Stimulated activated naive CD8-positive, alpha-beta T cell treated with anti-CD3 and anti-CD28 coated beads, Interleukin-15, amount 100 ng/mL, for 72 hours (primary cell): ENCODE data around the gene PCF11.

Experiments
- ATAC-seq: fragments of 150-1000 bp; cut with Tn5 transposase; 2 replicates; pipeline ENCODE4 v1.10.0; 2021; ENCODE audit warnings: mild to moderate bottlenecking, moderate library complexity
- DNase-seq, 2 donors: peaks; one replicate each; pipeline ENCODE4 v3.0.0; 2021 to 2022
- H3K27ac Mint-ChIP-seq, 2 donors: one replicate each; pipeline ENCODE4 v1.8.0; 2022; ENCODE audit warnings: mild to moderate bottlenecking in 2 of 2, mixed read lengths in 2 of 2, moderate library complexity in 2 of 2
- H3K27me3 Mint-ChIP-seq: one replicate; pipeline ENCODE4 v1.8.0; 2022; ENCODE audit warnings: mixed read lengths
- H3K4me1 Mint-ChIP-seq: one replicate; pipeline ENCODE4 v1.8.0; 2022; ENCODE audit warnings: mild to moderate bottlenecking, mixed read lengths
- H3K4me3 Mint-ChIP-seq, 2 donors: one replicate each; pipeline ENCODE4 v1.8.0; 2022; ENCODE audit warnings: mild to moderate bottlenecking in 2 of 2, mixed read lengths in 2 of 2, moderate library complexity in 1 of 2
- H3K9me3 Mint-ChIP-seq, 2 donors: one replicate each; pipeline ENCODE4 v1.8.0; 2022; ENCODE audit warnings: mixed read lengths in 2 of 2

PCF11 gene

GRCh38 chr11:83140691-83141455 lies 16.1 kb upstream of the PCF11 start:
- Mint-ChIP-seq H3K9me3 (no peaks in the 10 kb centered on the region), H3K27ac (no peak overlapping the region), H3K4me3 (no peak overlapping the region), H3K4me1 (no peaks in the 10 kb centered on the region), H3K27me3 (no peaks in the 10 kb centered on the region)
- no peak for ATAC-seq
- DNase-seq = no peak

GRCh38 chr11:83147895-83148294 lies 9.0 kb upstream of the PCF11 start:
- Mint-ChIP-seq H3K27me3 (peaks cover 9% of the 10 kb centered on the region), H3K4me3 (no peak overlapping the region), H3K27ac (no peak overlapping the region), H3K4me1 (no peaks in the 10 kb centered on the region), H3K9me3 (no peaks in the 10 kb centered on the region)
- ATAC-seq (no peak), DNase-seq (no peak)

GRCh38 chr11:83150450-83150849 lies 6.5 kb upstream of the PCF11 start:
- Mint-ChIP-seq H3K27ac (no peak overlapping the region), H3K4me1 (no peaks in the 10 kb centered on the region), H3K27me3 (peaks cover 9% of the 10 kb centered on the region), H3K9me3 (no peaks in the 10 kb centered on the region), H3K4me3 (no peak overlapping the region)
- ATAC-seq (no peak), DNase-seq (no peak)

- Mint-ChIP-seq H3K9me3 (no peaks in the 10 kb centered on the region), H3K27ac (no peak overlapping the region), H3K4me3 (no peak overlapping the region), H3K27me3 (peaks cover 9% of the 10 kb centered on the region), H3K4me1 (no peaks in the 10 kb centered on the region)
- DNase-seq = no peak
- no peak for ATAC-seq
These were observed 5.5 kb upstream of the PCF11 start for GRCh38 chr11:83151274-83151977.

GRCh38 chr11:83152264-83152663 lies 4.7 kb upstream of the PCF11 start:
- ATAC-seq (no peak), DNase-seq (no peak)
- H3K4me1 Mint-ChIP-seq = no peaks in the 10 kb centered on the region
- H3K27ac Mint-ChIP-seq = no peak overlapping the region
- no peaks in the 10 kb centered on the region for H3K9me3 Mint-ChIP-seq
- H3K27me3 Mint-ChIP-seq = peaks cover 9% of the 10 kb centered on the region
- no peak overlapping the region for H3K4me3 Mint-ChIP-seq

- no peak overlapping the region for H3K27ac Mint-ChIP-seq
- no peaks in the 10 kb centered on the region for H3K9me3 Mint-ChIP-seq
- no peak overlapping the region for H3K4me3 Mint-ChIP-seq
- DNase-seq (no peak), ATAC-seq (no peak)
- no peaks in the 10 kb centered on the region for H3K27me3 Mint-ChIP-seq
- H3K4me1 Mint-ChIP-seq = no peaks in the 10 kb centered on the region
These were observed 3.2 kb upstream of the PCF11 start for GRCh38 chr11:83153764-83154163.

- Mint-ChIP-seq H3K4me1 (peaks cover 20% of the 10 kb centered on the region), H3K27me3 (no peaks in the 10 kb centered on the region), H3K4me3 (peak overlapping the region; percentile 98 to 99), H3K27ac (peak overlapping the region; percentile 100), H3K9me3 (no peaks in the 10 kb centered on the region)
- peak; percentile 94 for ATAC-seq
- DNase-seq = peak; percentile 94 to 98
These were observed 561 bp upstream of the PCF11 start for GRCh38 chr11:83156144-83156995.

GRCh38 chr11:83157594-83158356 lies 844 bp downstream of the PCF11 start:
- peak overlapping the region; percentile 100 for H3K27ac Mint-ChIP-seq
- ATAC-seq = no peak

GRCh38 chr11:83158357-83158786 lies 1.4 kb downstream of the PCF11 start:
- Mint-ChIP-seq H3K4me3 (peak overlapping the region; percentile 98 to 99), H3K27me3 (no peaks in the 10 kb centered on the region), H3K27ac (peak overlapping the region; percentile 82 to 100), H3K4me1 (peaks cover 35% of the 10 kb centered on the region), H3K9me3 (no peaks in the 10 kb centered on the region)
- DNase-seq = no peak
- no peak for ATAC-seq

More at GRCh38 chr11:83157594-83158356, 844 bp downstream of the PCF11 start:
- H3K4me3 Mint-ChIP-seq = peak overlapping the region; percentile 98 to 99
- peak; percentile 48 to 52 for DNase-seq
- H3K27me3 Mint-ChIP-seq = no peaks in the 10 kb centered on the region
- peaks cover 34% of the 10 kb centered on the region for H3K4me1 Mint-ChIP-seq
- H3K9me3 Mint-ChIP-seq = no peaks in the 10 kb centered on the region

- H3K27me3 Mint-ChIP-seq = no peaks in the 10 kb centered on the region
- no peaks in the 10 kb centered on the region for H3K9me3 Mint-ChIP-seq
- H3K27ac Mint-ChIP-seq = peak overlapping the region; percentile 84 to 91
- ATAC-seq = no peak
- DNase-seq = no peak
- peaks cover 35% of the 10 kb centered on the region for H3K4me1 Mint-ChIP-seq
- peak overlapping the region; percentile 98 to 99 for H3K4me3 Mint-ChIP-seq
These were observed 2.3 kb downstream of the PCF11 start for GRCh38 chr11:83158965-83159901.

GRCh38 chr11:83159902-83160865 lies 3.3 kb downstream of the PCF11 start:
- ATAC-seq = no peak
- H3K4me1 Mint-ChIP-seq = peaks cover 35% of the 10 kb centered on the region

GRCh38 chr11:83161610-83162199 lies 4.8 kb downstream of the PCF11 start:
- H3K9me3 Mint-ChIP-seq = no peaks in the 10 kb centered on the region
- H3K4me3 Mint-ChIP-seq = peak overlapping the region; percentile 69 to 98
- peaks cover 49% of the 10 kb centered on the region for H3K4me1 Mint-ChIP-seq
- DNase-seq (no peak), ATAC-seq (no peak)
- H3K27ac Mint-ChIP-seq = no peak overlapping the region
- no peaks in the 10 kb centered on the region for H3K27me3 Mint-ChIP-seq

More at GRCh38 chr11:83159902-83160865, 3.3 kb downstream of the PCF11 start:
- peak overlapping the region; percentile 98 to 99 for H3K4me3 Mint-ChIP-seq
- H3K9me3 Mint-ChIP-seq = no peaks in the 10 kb centered on the region
- H3K27me3 Mint-ChIP-seq = no peaks in the 10 kb centered on the region
- peak overlapping the region; percentile 91 to 95 for H3K27ac Mint-ChIP-seq
- no peak for DNase-seq

- Mint-ChIP-seq H3K4me3 (peak overlapping the region; percentile 69 to 98), H3K27ac (peak overlapping the region in 1 of 2 donors; percentile 48), H3K4me1 (peaks cover 51% of the 10 kb centered on the region), H3K9me3 (no peaks in the 10 kb centered on the region), H3K27me3 (no peaks in the 10 kb centered on the region)
- DNase-seq (no peak), ATAC-seq (peak; percentile 60)
These were observed 5.4 kb downstream of the PCF11 start for GRCh38 chr11:83162377-83162776.
